Measurements from ENCODE around the gene ENTPD6.
A peak's percentile ranks its signal among the peaks of the same experiment; 100 is the strongest.

Gene ENTPD6

GRCh38 chr20:25195014-25195961, at the start of gene ENTPD6 (continued):
- TF ChIP-seq ZBTB44 (tag by site-specific recombination; IDR thresholded peaks at IDR 0.05), result 0 out of 2 replicates have a peak, but pooled peaks have one; percentile 17
- peak; percentile 78 for TF ChIP-seq ZNF629 (tag by site-specific recombination; IDR thresholded peaks at IDR 0.05)
- no peak for TF ChIP-seq ZNF138 (tag by site-specific recombination; IDR thresholded peaks at IDR 0.05; ENCODE audit: borderline replicate concordance)
- TF ChIP-seq ELK4 (IDR thresholded peaks at IDR 0.05; ENCODE audit: borderline replicate concordance, low read depth, low read length), result no peak
- TF ChIP-seq ZNF335 (tag by site-specific recombination; conservative IDR thresholded peaks at IDR 0.05), result peak; percentile 49
- no peak for TF ChIP-seq PRDM6 (tag by site-specific recombination; IDR thresholded peaks at IDR 0.05)
- TF ChIP-seq, protein P1, sequence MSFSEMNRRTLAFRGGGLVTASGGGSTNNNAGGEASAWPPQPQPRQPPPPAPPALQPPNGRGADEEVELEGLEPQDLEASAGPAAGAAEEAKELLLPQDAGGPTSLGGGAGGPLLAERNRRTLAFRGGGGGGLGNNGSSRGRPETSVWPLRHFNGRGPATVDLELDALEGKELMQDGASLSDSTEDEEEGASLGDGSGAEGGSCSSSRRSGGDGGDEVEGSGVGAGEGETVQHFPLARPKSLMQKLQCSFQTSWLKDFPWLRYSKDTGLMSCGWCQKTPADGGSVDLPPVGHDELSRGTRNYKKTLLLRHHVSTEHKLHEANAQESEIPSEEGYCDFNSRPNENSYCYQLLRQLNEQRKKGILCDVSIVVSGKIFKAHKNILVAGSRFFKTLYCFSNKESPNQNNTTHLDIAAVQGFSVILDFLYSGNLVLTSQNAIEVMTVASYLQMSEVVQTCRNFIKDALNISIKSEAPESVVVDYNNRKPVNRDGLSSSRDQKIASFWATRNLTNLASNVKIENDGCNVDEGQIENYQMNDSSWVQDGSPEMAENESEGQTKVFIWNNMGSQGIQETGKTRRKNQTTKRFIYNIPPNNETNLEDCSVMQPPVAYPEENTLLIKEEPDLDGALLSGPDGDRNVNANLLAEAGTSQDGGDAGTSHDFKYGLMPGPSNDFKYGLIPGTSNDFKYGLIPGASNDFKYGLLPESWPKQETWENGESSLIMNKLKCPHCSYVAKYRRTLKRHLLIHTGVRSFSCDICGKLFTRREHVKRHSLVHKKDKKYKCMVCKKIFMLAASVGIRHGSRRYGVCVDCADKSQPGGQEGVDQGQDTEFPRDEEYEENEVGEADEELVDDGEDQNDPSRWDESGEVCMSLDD (tag by site-specific recombination; IDR thresholded peaks at IDR 0.05), result peak; percentile 13; the same call in 1 of the 2 replicates
- TF ChIP-seq ZNF112 (tag by site-specific recombination; IDR thresholded peaks at IDR 0.05), result no peak
- no peak; the same call in 1 of the 2 replicates for TF ChIP-seq ZNF600 (tag by site-specific recombination; IDR thresholded peaks at IDR 0.05)
- no peak for TF ChIP-seq MYNN (tag by site-specific recombination; IDR thresholded peaks at IDR 0.05; ENCODE audit: borderline replicate concordance)
- TF ChIP-seq ZFP37 (tag by site-specific recombination; IDR thresholded peaks at IDR 0.05), result no peak
- TF ChIP-seq ZNF521 (tag by site-specific recombination; IDR thresholded peaks at IDR 0.05), result no peak
- TF ChIP-seq ZNF510 (tag by site-specific recombination; IDR thresholded peaks at IDR 0.05; ENCODE audit: insufficient replicate concordance), result no peak
- no peak for TF ChIP-seq OSR2 (tag by site-specific recombination; IDR thresholded peaks at IDR 0.05)
- no peak; the same call in 1 of the 2 replicates for TF ChIP-seq GLIS1 (tag by site-specific recombination; IDR thresholded peaks at IDR 0.05)
- no peak for TF ChIP-seq ZNF433 (tag by site-specific recombination; IDR thresholded peaks at IDR 0.05; ENCODE audit: low read depth)
- TF ChIP-seq ZNF311 (tag by site-specific recombination; IDR thresholded peaks at IDR 0.05; ENCODE audit: borderline replicate concordance), result no peak
- no peak for TF ChIP-seq ZNF133 (tag by site-specific recombination; IDR thresholded peaks at IDR 0.05)
- TF ChIP-seq ZNF571 (tag by site-specific recombination; IDR thresholded peaks at IDR 0.05), result no peak
- TF ChIP-seq, protein P2, sequence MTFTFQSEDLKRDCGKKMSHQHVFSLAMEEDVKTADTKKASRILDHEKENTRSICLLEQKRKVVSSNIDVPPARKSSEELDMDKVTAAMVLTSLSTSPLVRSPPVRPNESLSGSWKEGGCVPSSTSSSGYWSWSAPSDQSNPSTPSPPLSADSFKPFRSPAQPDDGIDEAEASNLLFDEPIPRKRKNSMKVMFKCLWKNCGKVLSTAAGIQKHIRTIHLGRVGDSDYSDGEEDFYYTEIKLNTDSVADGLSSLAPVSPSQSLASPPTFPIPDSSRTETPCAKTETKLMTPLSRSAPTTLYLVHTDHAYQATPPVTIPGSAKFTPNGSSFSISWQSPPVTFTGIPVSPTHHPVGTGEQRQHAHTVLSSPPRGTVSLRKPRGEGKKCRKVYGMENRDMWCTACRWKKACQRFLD (tag by site-specific recombination; IDR thresholded peaks at IDR 0.05), result no peak
- no peak for TF ChIP-seq ZNF266 (tag by site-specific recombination; IDR thresholded peaks at IDR 0.05; ENCODE audit: low read depth)
- peak; percentile 16; the same call in 1 of the 2 replicates for TF ChIP-seq SP7 (tag by site-specific recombination; IDR thresholded peaks at IDR 0.05)
- TF ChIP-seq SP2 (tag by site-specific recombination; IDR thresholded peaks at IDR 0.05), result no peak; the same call in 1 of the 2 replicates
- no peak for TF ChIP-seq ZNF610 (tag by site-specific recombination; IDR thresholded peaks at IDR 0.05; ENCODE audit: borderline replicate concordance)
- TF ChIP-seq, protein P3, sequence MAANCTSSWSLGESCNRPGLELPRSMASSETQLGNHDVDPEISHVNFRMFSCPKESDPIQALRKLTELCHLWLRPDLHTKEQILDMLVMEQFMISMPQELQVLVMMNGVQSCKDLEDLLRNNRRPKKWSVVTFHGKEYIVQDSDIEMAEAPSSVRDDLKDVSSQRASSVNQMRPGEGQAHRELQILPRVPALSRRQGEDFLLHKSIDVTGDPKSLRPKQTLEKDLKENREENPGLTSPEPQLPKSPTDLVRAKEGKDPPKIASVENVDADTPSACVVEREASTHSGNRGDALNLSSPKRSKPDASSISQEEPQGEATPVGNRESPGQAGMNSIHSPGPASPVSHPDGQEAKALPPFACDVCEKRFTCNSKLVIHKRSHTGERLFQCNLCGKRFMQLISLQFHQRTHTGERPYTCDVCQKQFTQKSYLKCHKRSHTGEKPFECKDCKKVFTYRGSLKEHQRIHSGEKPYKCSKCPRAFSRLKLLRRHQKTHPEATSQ (tag by site-specific recombination; IDR thresholded peaks at IDR 0.05), result no peak

Data from HEK293 (cell line).